ENCODE data around the gene STAT3. TPM values are rescaled to one million over a fixed set of nuclear protein-coding genes. Genes with fewer than 3 reads are reported as not detected.
"Not testable (repeated sequence)": the region's sequence is repeated elsewhere in the genome, so short reads cannot be mapped to it uniquely, and the experiment has no call there.

STAT3 gene
- 96.4 TPM for total RNA-seq
- 143 TPM for polyA plus RNA-seq

DNA sequence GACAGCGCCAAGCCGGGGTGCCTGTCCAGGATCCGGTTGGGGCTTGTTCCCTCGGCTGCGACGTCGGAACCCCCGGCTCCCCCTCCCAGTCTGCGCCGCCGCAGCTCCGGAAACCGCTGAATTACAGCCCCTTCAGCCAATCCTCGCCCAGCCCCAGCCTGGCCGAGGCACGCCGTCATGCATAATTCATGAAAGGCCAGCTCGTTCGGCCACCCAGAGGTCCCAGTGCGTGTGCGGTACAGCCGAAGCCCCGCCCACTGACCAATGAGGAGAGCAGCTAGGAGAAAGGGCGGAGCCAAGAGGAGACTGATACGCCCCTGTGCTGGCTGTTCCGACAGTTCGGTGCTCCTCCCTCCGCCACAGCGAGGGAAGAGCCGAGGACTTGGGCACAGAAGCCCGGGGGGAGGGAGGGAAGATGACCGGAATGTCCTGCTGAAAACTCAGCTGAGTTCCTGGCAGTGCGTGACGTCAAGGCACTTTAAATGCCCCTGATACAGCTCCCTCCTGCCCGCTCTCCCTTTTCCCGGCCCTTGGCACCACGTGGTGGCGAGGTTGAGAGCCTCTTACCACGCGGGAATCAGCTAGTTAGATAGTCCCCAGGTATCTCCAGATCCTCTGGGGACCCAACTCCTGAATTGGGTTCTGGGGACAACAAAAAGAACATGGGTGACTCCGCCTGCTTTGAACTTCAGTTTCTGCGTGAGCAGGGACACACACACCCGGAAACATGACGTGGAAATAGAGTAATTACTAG is at the start of gene STAT3:
TSS of gene STAT3 (minus strand) at position 62 of the 754 bp plus-strand sequence. CDS start 39,926 bp downstream, outside the sequence.
- Histone ChIP-seq H3K4me1 (ENCODE audit: insufficient read depth) (peaks cover 1% of the 10 kb centered on the region), H3K4me3 (ENCODE audit: low read depth, low read length) (peak within 1 kb of the TSS; percentile 75), H3K27ac (ENCODE audit: low read depth) (peak within 1 kb of the TSS; percentile 98), H3K36me3 (ENCODE audit: insufficient read depth) (no peaks in the 10 kb centered on the region)
- peak; percentile 100 for DNase-seq (ENCODE audit: extremely low spot score)
- WGBS = under 1% methylated on average over 44 of the region's 44 CpGs

DNA sequence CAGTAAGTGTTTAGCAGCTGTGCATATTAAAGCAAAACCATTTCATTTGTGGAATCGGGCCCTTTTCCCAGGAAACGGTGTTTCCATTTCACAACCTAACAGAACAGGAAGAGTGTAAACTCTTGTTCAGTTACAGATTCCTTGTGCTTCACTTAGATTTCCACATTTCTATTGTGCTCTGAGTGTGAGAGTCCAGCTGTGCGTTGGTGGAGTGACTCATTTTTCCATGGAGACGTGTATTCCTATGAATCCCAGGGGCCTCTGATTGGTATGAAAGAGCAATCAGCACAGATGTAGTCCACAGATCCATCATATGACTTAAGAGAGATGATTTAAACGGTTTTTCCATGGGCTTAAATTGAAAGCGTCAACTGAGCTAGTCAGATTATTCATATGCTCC is 48.1 kb upstream of the STAT3 start:
- DNase-seq (ENCODE audit: extremely low spot score) = no peak
- 42% methylated on average over 6 of the region's 6 CpGs for WGBS
- H3K36me3 ChIP-seq (ENCODE audit: insufficient read depth) = no peaks in the 10 kb centered on the region
- H3K4me3 ChIP-seq (ENCODE audit: low read depth, low read length) = no peak overlapping the region
- no peaks in the 10 kb centered on the region for H3K4me1 ChIP-seq (ENCODE audit: insufficient read depth)
- H3K27ac ChIP-seq (ENCODE audit: low read depth) = peak overlapping the region; percentile 32

DNA sequence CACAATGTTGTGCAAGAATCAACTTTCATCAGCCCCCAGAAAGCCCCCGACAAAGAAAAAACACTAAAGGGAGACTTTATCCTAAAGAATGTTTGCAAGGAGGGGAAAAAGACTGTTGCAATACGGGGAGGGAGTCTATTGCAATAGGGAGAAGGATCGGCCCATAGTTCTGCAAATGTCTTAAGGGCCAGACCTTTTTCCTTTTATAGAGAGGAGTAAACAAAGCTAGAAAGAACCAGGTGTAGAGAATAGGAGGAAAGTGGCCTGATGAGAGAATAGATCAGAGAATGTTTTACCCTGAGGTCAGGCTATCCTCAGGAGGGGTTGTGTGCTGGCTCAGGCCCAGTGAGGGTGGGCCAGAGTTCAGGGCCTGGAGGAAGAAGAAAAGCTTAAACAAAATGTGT is 43.5 kb upstream of the STAT3 start:
- WGBS = 43% methylated on average over 3 of the region's 3 CpGs
- Histone ChIP-seq H3K36me3 (ENCODE audit: insufficient read depth) (no peaks in the 10 kb centered on the region), H3K27ac (ENCODE audit: low read depth) (peak overlapping the region; percentile 2), H3K4me3 (ENCODE audit: low read depth, low read length) (no peak overlapping the region), H3K4me1 (ENCODE audit: insufficient read depth) (no peaks in the 10 kb centered on the region)
- no peak for DNase-seq (ENCODE audit: extremely low spot score)

DNA sequence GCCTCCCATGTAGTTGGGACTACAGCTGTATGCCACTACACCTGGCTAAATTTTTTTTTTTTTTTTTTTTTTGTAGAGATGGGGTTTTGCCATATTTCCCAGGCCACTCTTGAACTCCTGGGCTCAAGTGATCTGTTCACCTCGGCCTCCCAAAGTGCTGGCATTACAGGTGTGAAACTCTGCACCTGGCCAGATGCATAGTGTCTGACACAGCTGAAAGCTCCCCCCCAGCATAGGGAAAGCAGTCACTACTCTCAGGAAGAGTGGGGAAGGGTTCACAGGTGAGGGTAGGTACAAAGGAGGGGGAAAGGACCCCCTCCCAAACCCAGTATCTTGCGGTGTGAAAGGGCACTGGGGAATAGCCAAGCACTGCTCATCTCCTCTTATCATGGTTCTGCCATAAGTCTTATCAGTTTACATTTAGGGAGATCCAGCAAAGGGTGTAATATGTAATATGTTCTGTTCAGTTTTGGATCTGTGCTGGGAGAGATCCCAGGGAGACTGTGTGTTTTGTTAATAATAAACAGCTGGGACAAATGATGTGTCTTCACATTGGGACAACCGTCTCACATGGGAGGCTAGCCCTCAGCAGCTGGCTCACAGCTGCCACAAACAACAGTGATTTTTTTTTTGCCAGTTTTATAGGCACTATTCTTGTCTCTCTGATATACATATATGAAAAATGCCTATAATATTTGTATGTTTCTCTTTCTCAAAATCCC is 41.6 kb upstream of the STAT3 start:
- WGBS = 39% methylated on average over 3 of the region's 3 CpGs
- Histone ChIP-seq H3K36me3 (ENCODE audit: insufficient read depth) (no peaks in the 10 kb centered on the region), H3K4me1 (ENCODE audit: insufficient read depth) (no peaks in the 10 kb centered on the region), H3K27ac (ENCODE audit: low read depth) (no peak overlapping the region), H3K4me3 (ENCODE audit: low read depth, low read length) (no peak overlapping the region)
- no peak for DNase-seq (ENCODE audit: extremely low spot score)

DNA sequence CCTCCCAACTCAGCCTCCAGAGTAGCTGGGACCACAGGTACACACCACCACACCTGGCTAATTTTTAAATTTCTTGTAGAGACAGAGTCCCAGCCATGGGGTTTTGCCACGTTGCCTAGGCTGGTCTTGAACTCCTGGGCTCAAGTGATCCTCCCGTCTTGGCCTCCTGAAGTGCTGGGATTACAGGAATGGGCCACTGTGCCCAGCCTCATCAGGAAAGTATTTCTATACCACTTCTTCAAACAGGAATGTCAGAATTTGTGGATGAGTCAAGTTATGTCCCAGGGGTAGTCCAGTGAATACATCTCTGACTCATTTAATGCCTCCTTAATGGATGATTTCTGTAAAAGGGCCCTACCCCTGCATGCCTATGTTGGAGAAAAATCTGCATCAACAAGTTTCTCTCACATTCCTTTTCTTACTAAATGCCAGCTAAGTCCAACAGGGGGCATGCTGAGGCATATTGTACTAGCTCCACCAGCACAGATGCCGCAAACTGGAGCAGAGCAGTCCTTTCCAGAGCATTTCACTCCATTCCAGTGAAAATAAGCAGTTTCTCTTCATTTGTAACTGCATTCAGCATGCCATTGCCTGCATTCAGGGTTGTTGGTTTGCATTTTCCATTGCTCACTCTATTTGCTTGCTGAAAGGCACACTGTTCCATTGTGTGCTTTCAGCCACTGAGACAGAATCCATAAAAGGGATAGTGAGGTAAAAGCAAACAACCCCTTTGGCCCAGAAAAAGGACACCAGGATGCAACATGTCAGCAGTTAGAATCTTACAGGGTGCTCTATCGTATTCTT is 40.1 kb upstream of the STAT3 start:
- WGBS = 45% methylated on average over 4 of the region's 4 CpGs
- no peaks in the 10 kb centered on the region for H3K4me1 ChIP-seq (ENCODE audit: insufficient read depth)
- H3K27ac ChIP-seq (ENCODE audit: low read depth) = no peak overlapping the region
- H3K4me3 ChIP-seq (ENCODE audit: low read depth, low read length) = no peak overlapping the region
- H3K36me3 ChIP-seq (ENCODE audit: insufficient read depth) = no peaks in the 10 kb centered on the region
- peak; percentile 77 for DNase-seq (ENCODE audit: extremely low spot score)

DNA sequence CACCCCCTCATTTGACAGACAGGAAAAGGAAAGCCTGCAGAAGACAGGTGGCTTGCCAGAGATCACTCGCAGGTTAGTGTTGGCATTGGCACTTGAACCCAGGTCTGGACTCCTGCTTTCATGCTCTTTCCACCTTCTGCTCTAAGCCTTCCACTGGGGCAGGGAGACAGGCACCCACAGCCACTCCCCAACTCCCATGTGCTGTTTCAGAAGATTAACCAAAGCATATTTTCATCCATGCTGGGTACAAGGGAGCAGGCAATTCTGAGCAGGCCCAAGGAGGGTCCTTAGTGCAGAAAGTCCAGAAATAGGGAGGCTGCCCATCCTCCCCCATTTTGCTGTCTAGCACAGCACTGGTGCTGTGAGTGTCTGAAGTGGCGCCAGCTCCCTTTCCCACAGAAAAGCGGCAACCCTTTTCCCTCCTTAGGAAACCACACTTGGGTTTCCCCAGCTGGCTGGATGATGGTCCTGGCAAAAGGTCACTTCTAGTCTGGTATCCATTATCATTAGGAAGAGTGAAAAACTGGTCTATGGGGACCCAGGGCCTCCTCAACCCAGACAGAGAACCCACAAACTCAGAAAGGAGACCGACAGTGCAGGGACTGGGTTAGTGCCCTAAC is 36.9 kb upstream of the STAT3 start:
- Histone ChIP-seq H3K4me3 (ENCODE audit: low read depth, low read length) (no peak overlapping the region), H3K36me3 (ENCODE audit: insufficient read depth) (no peaks in the 10 kb centered on the region), H3K4me1 (ENCODE audit: insufficient read depth) (no peaks in the 10 kb centered on the region), H3K27ac (ENCODE audit: low read depth) (no peak overlapping the region)
- no peak for DNase-seq (ENCODE audit: extremely low spot score)
- 85% methylated on average over 4 of the region's 4 CpGs for WGBS

DNA sequence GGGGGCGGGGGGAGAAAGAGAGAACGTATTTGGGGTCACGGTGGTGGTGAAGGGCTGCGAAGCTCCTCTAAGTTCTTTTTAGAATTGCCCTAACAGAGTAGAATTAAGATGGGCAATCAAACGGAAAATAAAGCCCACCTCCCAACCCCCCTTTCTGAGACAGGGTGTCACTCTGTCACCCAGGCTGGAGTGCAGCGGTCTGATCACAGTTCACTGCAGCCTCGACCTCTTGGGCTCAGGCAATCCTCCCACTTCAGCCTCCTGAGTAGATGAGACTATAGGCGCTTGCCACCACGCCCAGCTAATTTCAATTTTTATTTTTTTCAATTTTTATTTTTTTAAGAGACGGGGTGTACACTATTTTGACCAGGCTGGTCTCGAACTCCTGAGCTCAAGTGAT is 35.5 kb upstream of the STAT3 start:
- WGBS = 49% methylated on average over 11 of the region's 11 CpGs
- no peak overlapping the region for H3K27ac ChIP-seq (ENCODE audit: low read depth)
- no peaks in the 10 kb centered on the region for H3K36me3 ChIP-seq (ENCODE audit: insufficient read depth)
- H3K4me3 ChIP-seq (ENCODE audit: low read depth, low read length) = no peak overlapping the region
- H3K4me1 ChIP-seq (ENCODE audit: insufficient read depth) = peaks cover 1% of the 10 kb centered on the region
- DNase-seq (ENCODE audit: extremely low spot score) = no peak

DNA sequence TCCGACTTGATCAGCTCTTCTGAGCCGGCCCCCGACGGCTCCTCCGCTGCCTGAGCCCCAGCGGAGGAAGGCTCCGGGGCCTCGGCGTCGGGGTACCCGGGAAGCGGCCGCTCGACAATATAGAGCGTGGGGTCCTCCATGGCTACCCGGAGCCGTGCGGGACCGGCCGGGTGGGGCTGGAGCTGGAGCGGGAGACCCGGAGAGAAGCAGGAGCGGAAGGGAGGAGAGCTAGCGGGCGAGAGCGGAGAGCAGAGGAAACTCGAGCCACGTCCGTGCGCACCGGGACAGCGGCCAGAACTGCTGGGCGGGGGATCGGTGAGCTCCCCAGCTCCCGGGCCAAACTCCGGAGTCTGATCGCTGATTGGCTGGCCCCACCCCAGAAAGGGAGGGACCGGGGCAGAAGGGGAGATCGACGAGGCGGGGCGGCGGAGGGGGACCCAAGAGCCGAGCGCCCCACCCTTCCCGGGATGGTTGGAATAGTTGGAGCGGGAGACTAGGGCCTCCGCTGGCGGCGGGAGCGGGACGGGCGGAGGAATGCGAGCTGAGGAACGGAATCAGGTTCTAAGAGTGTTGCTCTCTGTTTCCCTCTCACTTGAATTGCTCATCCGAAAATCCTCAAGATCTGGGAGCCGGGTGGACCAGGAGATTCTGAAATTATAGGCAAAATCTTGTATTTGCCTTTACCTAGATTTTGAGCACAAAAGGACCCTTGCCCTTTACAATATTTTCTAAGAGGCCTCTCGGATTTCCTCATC is 34.9 kb upstream of the STAT3 start, which contains the start of gene CAVIN1:
TSS of gene CAVIN1 (minus strand) at position 299 of the 755 bp plus-strand sequence. CDS start at position 140, 159 bp downstream.
- WGBS = under 1% methylated on average over 58 of the region's 58 CpGs
- no peaks in the 10 kb centered on the region for H3K36me3 ChIP-seq (ENCODE audit: insufficient read depth)
- H3K4me1 ChIP-seq (ENCODE audit: insufficient read depth) = peaks cover 1% of the 10 kb centered on the region
- DNase-seq (ENCODE audit: extremely low spot score) = peak; percentile 93
- peak within 1 kb of the TSS; percentile 65 for H3K4me3 ChIP-seq (ENCODE audit: low read depth, low read length)
- peak within 1 kb of the TSS; percentile 89 for H3K27ac ChIP-seq (ENCODE audit: low read depth)

DNA sequence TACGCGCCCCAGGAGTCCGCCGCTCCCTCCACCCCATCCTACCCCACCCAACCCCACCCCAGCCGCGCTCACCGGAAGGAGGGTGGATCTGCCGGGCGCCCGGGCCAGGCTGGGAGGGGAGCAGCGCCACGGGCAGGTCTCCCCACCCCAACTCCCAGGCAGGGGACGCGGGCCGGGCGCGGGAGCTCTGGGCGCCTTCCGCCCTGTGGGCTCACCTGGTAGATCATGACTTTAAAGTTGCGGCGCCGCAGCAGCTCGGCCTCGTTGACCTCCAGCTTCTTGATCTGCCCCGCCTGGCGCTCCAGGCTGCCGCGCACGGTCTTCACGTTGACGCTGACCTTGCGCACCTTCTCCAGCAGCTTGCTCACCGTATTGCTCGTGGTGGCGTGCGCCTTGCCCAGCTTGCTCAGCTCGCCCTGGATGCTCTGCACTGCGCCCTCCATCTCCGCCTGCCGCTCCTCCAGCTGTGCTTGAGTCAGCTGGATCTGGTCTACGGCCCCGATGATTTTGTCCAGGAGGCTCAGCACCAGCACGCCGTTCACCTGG is 34.2 kb upstream of the STAT3 start:
- Histone ChIP-seq H3K27ac (ENCODE audit: low read depth) (peak overlapping the region; percentile 89), H3K4me3 (ENCODE audit: low read depth, low read length) (peak overlapping the region; percentile 65), H3K4me1 (ENCODE audit: insufficient read depth) (peaks cover 1% of the 10 kb centered on the region), H3K36me3 (ENCODE audit: insufficient read depth) (no peaks in the 10 kb centered on the region)
- no peak for DNase-seq (ENCODE audit: extremely low spot score)
- under 1% methylated on average over 44 of the region's 44 CpGs for WGBS

DNA sequence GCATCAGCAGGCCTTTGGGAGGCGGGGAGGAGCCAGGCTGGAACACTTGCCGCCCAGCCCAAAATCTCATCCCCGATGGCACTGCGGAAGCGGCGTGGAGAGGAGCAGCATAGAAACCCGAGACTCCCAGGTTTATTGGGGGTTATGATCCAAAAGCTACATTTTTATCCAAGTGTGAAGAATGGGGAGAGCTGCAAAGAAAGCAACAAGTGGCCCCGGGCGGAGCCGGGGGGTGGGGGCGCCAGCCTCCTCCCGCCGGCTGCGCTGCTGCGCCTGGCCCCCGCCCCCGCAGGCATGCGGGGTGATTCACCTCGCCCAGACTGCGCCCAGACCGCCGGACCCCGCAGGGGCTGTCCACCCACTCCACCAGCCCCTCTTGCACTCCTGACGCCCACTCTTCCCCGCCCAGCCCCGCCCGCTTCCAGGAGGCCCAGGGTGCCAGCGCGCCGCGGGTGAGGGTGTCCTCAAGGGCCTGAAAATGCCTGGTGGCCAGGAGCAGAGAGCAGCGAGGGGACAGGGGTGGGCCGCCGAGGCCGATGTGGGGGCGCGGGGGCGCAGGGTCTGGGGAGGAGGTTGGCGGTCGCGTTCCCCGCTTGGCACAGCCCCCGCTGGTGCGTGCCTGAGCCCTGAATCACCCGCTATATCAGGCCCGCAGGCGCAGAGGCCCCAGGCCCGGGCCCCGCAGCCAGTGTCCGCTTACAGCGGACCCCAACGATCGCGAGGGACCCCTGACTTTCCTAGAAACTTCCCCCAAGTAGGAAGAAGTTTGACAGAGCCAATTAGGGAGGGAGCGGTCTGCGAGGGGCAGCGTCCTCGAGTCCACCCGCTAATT is 33.5 kb upstream of the STAT3 start:
- Histone ChIP-seq H3K4me3 (ENCODE audit: low read depth, low read length) (peak overlapping the region; percentile 65), H3K4me1 (ENCODE audit: insufficient read depth) (peaks cover 1% of the 10 kb centered on the region), H3K36me3 (ENCODE audit: insufficient read depth) (no peaks in the 10 kb centered on the region), H3K27ac (ENCODE audit: low read depth) (peak overlapping the region; percentile 89)
- no peak for DNase-seq (ENCODE audit: extremely low spot score)
- 3% methylated on average over 59 of the region's 59 CpGs for WGBS

DNA sequence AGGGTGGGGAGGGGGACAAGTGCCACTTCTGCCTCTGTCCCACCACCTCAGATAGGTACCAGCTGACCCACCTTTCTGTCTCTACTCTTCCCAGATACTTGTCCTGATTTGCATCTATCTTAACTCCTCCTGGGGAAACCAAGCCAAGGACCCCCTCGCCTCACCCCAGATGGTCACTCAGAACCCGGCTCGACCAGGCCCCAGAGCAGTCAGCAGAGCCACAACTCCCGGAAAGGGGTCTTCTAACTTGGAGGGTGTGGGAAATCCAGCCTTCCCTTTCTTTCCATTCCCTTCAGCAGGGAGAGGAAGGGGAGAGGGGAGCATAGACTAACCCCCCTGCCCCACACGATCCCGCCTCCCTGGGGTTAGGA is 32.9 kb upstream of the STAT3 start:
- Histone ChIP-seq H3K36me3 (ENCODE audit: insufficient read depth) (no peaks in the 10 kb centered on the region), H3K27ac (ENCODE audit: low read depth) (peak overlapping the region; percentile 89), H3K4me3 (ENCODE audit: low read depth, low read length) (peak overlapping the region; percentile 65), H3K4me1 (ENCODE audit: insufficient read depth) (peaks cover 1% of the 10 kb centered on the region)
- WGBS = 16% methylated on average over 6 of the region's 6 CpGs
- DNase-seq (ENCODE audit: extremely low spot score) = no peak

DNA sequence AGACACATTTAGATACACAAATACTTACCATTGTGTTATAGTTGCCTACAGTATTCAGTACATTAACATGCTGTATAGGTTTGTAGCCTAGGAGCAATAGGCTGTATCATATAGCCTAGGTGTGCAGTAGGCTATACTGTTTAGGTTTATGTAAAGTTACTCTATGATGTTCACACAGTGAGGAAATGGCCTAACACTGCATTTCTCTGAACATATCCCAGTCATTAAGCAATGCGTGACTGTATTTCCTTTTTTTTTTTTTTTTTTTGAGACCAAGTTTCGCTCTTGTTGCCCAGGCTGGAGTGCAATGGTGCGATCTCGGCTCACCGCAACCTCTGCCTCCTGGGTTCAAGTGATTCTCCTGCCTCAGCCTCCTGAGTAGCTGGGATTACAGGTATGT is 29.7 kb upstream of the STAT3 start:
- H3K4me3 ChIP-seq (ENCODE audit: low read depth, low read length); DNase-seq (ENCODE audit: extremely low spot score); H3K4me1 ChIP-seq (ENCODE audit: insufficient read depth); H3K36me3 ChIP-seq (ENCODE audit: insufficient read depth); H3K27ac ChIP-seq (ENCODE audit: low read depth): not testable (repeated sequence)
- 72% methylated on average over 5 of the region's 5 CpGs for WGBS

Data from urinary bladder (tissue), 4 donors.